Thoracic aorta (tissue), 2 donors: Measurements from ENCODE around the gene TDG. TPM values are rescaled to one million over a fixed set of nuclear protein-coding genes. Genes with fewer than 3 reads are reported as not detected.
A peak's percentile ranks its signal among the peaks of the same experiment; 100 is the strongest.

ENCODE experiments used
- ATAC-seq: fragments of 150-250 bp; one replicate; pipeline ENCODE4 v1.8.0; 2017; ENCODE audit warnings: low read depth; ENCODE audit not compliant: insufficient number of reproducible peaks, low FRiP score
- DNase-seq: peaks from one replicate; pipeline ENCODE4 v3.0.0-alpha.2; 2020; ENCODE audit warnings: low spot score
- H3K27ac ChIP-seq, 2 donors: fragments of 200-600 bp; sonication (generic); 1 replicate in 1 of 2; 2 replicates in 1 of 2; pipeline ENCODE4 v1.5.1; 2016; ENCODE audit warnings: mild to moderate bottlenecking in 2 of 2, moderate library complexity in 2 of 2
- H3K27me3 ChIP-seq: fragments of 200-600 bp; sonication (generic); replicated peaks from 2 replicates; pipeline ENCODE4 v1.6.0; 2016; ENCODE audit warnings: mild to moderate bottlenecking; ENCODE audit not compliant: insufficient read depth
- H3K36me3 ChIP-seq: fragments of 200-600 bp; sonication (generic); one replicate; pipeline ENCODE4 v1.5.1; 2016
- H3K4me1 ChIP-seq, 2 donors: fragments of 200-600 bp; sonication (generic); 1 replicate in 1 of 2; 2 replicates in 1 of 2; pipeline versions ENCODE4 v1.5.1 to v1.6.0; 2016; ENCODE audit warnings: low read depth in 2 of 2, mild to moderate bottlenecking in 1 of 2; ENCODE audit not compliant: control insufficient read depth in 1 of 2
- H3K4me3 ChIP-seq: fragments of 200-600 bp; sonication (generic); 2 replicates; pipeline ENCODE4 v1.5.1; 2016; ENCODE audit warnings: mild to moderate bottlenecking
- H3K9me3 ChIP-seq: fragments of 200-600 bp; sonication (generic); 2 replicates; pipeline ENCODE4 v1.5.1; 2016
- CTCF ChIP-seq: fragments of 200-600 bp; sonication (generic); IDR thresholded peaks from one replicate; pipeline ENCODE4 v1.5.1; 2019; ENCODE audit warnings: antibody characterized with exemption
- total RNA-seq, 2 donors: library from RNA; depleted of rRNA; stranded (reverse); fragments of >200 nt; gene quantifications; one replicate each; pipeline versions ENCODE4 v1.1.0 to v1.2.3, GENCODE V29; 2016

Gene TDG
- total RNA-seq, 2 donors from 2014 or later = 8.0 to 24.5 TPM

- no peak for TF ChIP-seq CTCF
- peak; percentile 93 for ATAC-seq
- peak; percentile 78 for DNase-seq
Measured at GRCh38 chr12:103929046-103929783, 36.5 kb upstream of the TDG start.

GRCh38 chr12:103929784-103930033 is 36.0 kb upstream of the TDG start:
- Histone ChIP-seq H3K36me3 (peaks cover 6% of the 10 kb centered on the region), H3K27ac (peak overlapping the region; percentile 92 to 97), H3K9me3 (no peaks in the 10 kb centered on the region), H3K4me1 (peaks cover 19 to 45% of the 10 kb centered on the region in 2 donors), H3K27me3 (no peaks in the 10 kb centered on the region), H3K4me3 (peak overlapping the region; percentile 94)
- ATAC-seq = no peak
- TF ChIP-seq CTCF = no peak
- no peak for DNase-seq

More at GRCh38 chr12:103929046-103929783, 36.5 kb upstream of the TDG start:
- Histone ChIP-seq H3K27me3 (no peaks in the 10 kb centered on the region), H3K36me3 (peaks cover 4% of the 10 kb centered on the region), H3K9me3 (no peaks in the 10 kb centered on the region), H3K4me1 (peaks cover 19 to 40% of the 10 kb centered on the region in 2 donors), H3K4me3 (peak overlapping the region; percentile 94), H3K27ac (peak overlapping the region; percentile 92 to 97)

GRCh38 chr12:103930034-103930786 is 35.5 kb upstream of the TDG start, which contains the start of gene HSP90B1:
HSP90B1 (plus strand) TSS chr12:103930410; CDS start chr12:103930516, 106 bp downstream.
- Histone ChIP-seq H3K36me3 (peaks cover 6% of the 10 kb centered on the region), H3K9me3 (no peaks in the 10 kb centered on the region), H3K4me1 (peaks cover 24 to 50% of the 10 kb centered on the region in 2 donors), H3K4me3 (peak within 1 kb of the TSS; percentile 94), H3K27ac (peak within 1 kb of the TSS; percentile 92 to 97), H3K27me3 (no peaks in the 10 kb centered on the region)
- ATAC-seq = peak; percentile 93
- no peak for TF ChIP-seq CTCF
- peak; percentile 98 for DNase-seq

- peaks cover 24 to 58% of the 10 kb centered on the region in 2 donors for H3K4me1 ChIP-seq
- peak overlapping the region; percentile 86 to 89 for H3K27ac ChIP-seq
- ATAC-seq (no peak), DNase-seq (no peak)
- peaks cover 6% of the 10 kb centered on the region for H3K36me3 ChIP-seq
- H3K27me3 ChIP-seq = no peaks in the 10 kb centered on the region
- no peak for TF ChIP-seq CTCF
- H3K9me3 ChIP-seq = no peaks in the 10 kb centered on the region
- peak overlapping the region; percentile 94 for H3K4me3 ChIP-seq
Measured at GRCh38 chr12:103930787-103931735, 34.6 kb upstream of the TDG start.
